PFSK-1 (cell line): ENCODE results near the gene CSF1R.

Experiments used
- FOXP2 ChIP-seq: optimal IDR thresholded peaks from 2 replicates; pipeline ENCODE3; 2011; ENCODE audit warnings: borderline replicate concordance, control low read depth, inconsistent platforms; ENCODE audit not compliant: insufficient read depth; ENCODE audit errors: extremely low read length, extremely low read depth
- POLR2AphosphoS5 ChIP-seq: IDR thresholded peaks from 2 replicates; pipeline ENCODE4 v1.6.1; 2012; ENCODE audit warnings: low read depth, mild to moderate bottlenecking, control low read depth, low read length, moderate library complexity
- REST ChIP-seq, 2 experiments: IDR thresholded peaks; 2 replicates each; pipeline versions ENCODE4 v1.6.1 to v1.8.0; 2011 to 2012; ENCODE audit warnings: low read depth in 2 of 2, low read length in 2 of 2, control low read depth in 1 of 2, inconsistent platforms in 1 of 2, mild to moderate bottlenecking in 1 of 2, moderate library complexity in 1 of 2; ENCODE audit not compliant: insufficient read depth in 1 of 2
- SIN3A ChIP-seq: IDR thresholded peaks from 2 replicates; pipeline ENCODE4 v1.6.1; 2012; ENCODE audit warnings: mild to moderate bottlenecking, low read length, moderate library complexity, borderline replicate concordance; ENCODE audit not compliant: insufficient read depth
- TAF1 ChIP-seq: IDR thresholded peaks from 2 replicates; pipeline ENCODE4 v1.6.1; 2012; ENCODE audit warnings: low read length, control low read depth, borderline replicate concordance; ENCODE audit not compliant: insufficient read depth

Gene CSF1R

GRCh38 chr5:150060471-150060870 lies 25.9 kb downstream of the CSF1R start:
- TF ChIP-seq REST (IDR thresholded peaks at IDR 0.05; ENCODE audit: insufficient read depth in 1 of 2, low read depth in 2 of 2, low read length in 2 of 2): no peak
- TF ChIP-seq FOXP2: no peak
- no peak for TF ChIP-seq SIN3A
- no peak for TF ChIP-seq TAF1
- TF ChIP-seq POLR2AphosphoS5: no peak

DNA sequence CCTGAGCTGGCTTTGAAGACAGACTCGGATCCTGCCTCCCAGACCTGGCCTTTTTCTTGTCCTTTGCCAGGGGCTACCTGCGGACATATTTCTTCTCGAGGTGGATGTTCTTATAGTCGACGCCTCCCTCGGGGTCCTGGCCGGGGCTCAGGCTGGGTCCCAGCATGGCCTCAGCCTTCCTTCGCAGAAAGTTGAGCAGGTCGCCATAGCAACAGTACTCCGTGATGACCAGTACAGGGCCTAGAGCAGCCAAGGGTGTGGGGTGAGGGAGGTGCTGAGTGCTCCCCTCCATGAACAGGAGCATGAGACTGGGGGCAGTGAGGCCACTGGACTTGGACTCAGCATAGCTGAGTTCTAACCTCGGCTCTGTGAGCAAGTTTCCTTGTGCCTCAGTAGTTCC lies 26.7 kb downstream of the CSF1R start:
- TF ChIP-seq SIN3A (no peak), TAF1 (no peak), REST (IDR thresholded peaks at IDR 0.05; ENCODE audit: insufficient read depth in 1 of 2, low read depth in 2 of 2, low read length in 2 of 2) (no peak), POLR2AphosphoS5 (no peak), FOXP2 (no peak)

GRCh38 chr5:150058480-150059126 lies 27.8 kb downstream of the CSF1R start:
- TF ChIP-seq REST (IDR thresholded peaks at IDR 0.05; ENCODE audit: insufficient read depth in 1 of 2, low read depth in 2 of 2, low read length in 2 of 2): no peak
- TF ChIP-seq TAF1: no peak
- no peak for TF ChIP-seq POLR2AphosphoS5
- no peak for TF ChIP-seq FOXP2
- no peak for TF ChIP-seq SIN3A

- no peak for TF ChIP-seq REST (IDR thresholded peaks at IDR 0.05; ENCODE audit: insufficient read depth in 1 of 2, low read depth in 2 of 2, low read length in 2 of 2)
- no peak for TF ChIP-seq TAF1
- TF ChIP-seq SIN3A: no peak
- no peak for TF ChIP-seq FOXP2
- no peak for TF ChIP-seq POLR2AphosphoS5
Observed at GRCh38 chr5:150057996-150058395, 28.4 kb downstream of the CSF1R start.
